ENCODE measurements around the gene ORC6. TPM values are rescaled to one million over a fixed set of nuclear protein-coding genes. Genes with fewer than 3 reads are reported as not detected.

Gene ORC6
- polyA plus RNA-seq, 4 donors = 16.4 to 23.6 (median 21.0) TPM

- no peak for DNase-seq (ENCODE audit: low read depth in 4 of 4, low spot score in 3 of 4)
Measured at GRCh38 chr16:46696957-46697356, 7.5 kb downstream of the ORC6 start.

- no peak for DNase-seq (ENCODE audit: low read depth in 4 of 4, low spot score in 3 of 4)
Measured at GRCh38 chr16:46700048-46700447, 10.6 kb downstream of the ORC6 start.

GRCh38 chr16:46701615-46702014, 12.2 kb downstream of the ORC6 start:
- no peak for DNase-seq (ENCODE audit: low read depth in 4 of 4, low spot score in 3 of 4)

- DNase-seq (ENCODE audit: low read depth in 4 of 4, low spot score in 3 of 4) = no peak
Measured at GRCh38 chr16:46702030-46702429, 12.6 kb downstream of the ORC6 start.

GRCh38 chr16:46706642-46707041, 17.2 kb downstream of the ORC6 start:
- no peak for DNase-seq (ENCODE audit: low read depth in 4 of 4, low spot score in 3 of 4)

DNA sequence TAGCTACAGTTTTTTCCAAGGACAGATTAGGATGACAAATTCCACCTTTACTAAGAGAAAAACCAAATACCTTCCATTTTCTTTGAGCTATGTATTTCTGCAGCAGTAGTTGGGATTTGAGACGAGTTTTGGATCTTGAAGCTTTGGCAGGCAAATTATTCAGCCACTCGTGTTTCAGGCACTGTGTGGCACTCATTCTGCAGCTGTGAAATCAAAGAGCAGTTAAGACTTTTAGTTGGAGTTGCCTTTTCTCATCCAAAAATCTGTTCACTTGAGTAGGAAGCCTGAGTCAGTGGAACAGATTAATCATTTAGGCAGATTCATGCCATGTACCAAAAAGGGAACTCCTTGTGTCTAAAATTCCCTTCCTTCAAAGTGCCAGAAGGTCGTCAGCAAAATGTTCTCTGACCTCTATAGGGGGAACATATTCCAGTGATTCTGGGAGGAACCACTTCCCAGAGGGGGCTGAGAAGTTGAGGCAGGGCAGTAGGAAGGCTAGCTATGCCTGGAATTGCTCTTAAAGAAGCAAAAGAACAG, 20.1 kb downstream of the ORC6 start:
- no peak for DNase-seq (ENCODE audit: low read depth in 4 of 4, low spot score in 3 of 4)

GRCh38 chr16:46711106-46712058, 21.9 kb downstream of the ORC6 start:
- DNase-seq (ENCODE audit: low read depth in 4 of 4, low spot score in 3 of 4) = no peak

GRCh38 chr16:46712911-46713310, 23.5 kb downstream of the ORC6 start:
- DNase-seq (ENCODE audit: low read depth in 4 of 4, low spot score in 3 of 4) = no peak

GRCh38 chr16:46713634-46714033, 24.2 kb downstream of the ORC6 start:
- DNase-seq (ENCODE audit: low read depth in 4 of 4, low spot score in 3 of 4) = no peak

- no peak for DNase-seq (ENCODE audit: low read depth in 4 of 4, low spot score in 3 of 4)
Measured at GRCh38 chr16:46714797-46715591, 25.5 kb downstream of the ORC6 start.

GRCh38 chr16:46715769-46716305, 26.4 kb downstream of the ORC6 start:
- no peak for DNase-seq (ENCODE audit: low read depth in 4 of 4, low spot score in 3 of 4)

DNA sequence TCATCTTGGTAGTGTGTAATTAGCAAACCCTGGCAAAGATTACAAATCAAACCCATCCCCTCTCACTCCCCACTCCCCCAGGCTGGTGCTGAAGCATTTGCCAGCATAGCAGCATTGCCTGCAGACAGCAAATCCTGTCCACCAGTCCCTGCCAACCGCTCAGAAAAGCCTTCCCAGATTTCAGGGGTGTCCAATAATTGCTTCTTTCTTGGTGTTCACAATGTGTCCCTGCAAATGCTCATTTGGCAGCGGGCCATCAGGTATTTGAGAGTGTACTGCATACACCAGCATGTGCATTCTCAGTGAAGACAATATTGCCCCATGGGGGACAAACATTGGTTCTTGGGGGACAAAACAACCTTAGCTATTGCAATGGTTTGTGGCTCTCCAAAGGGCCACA, 28.2 kb downstream of the ORC6 start:
- DNase-seq (ENCODE audit: low read depth in 4 of 4, low spot score in 3 of 4) = no peak

GRCh38 chr16:46718214-46718613, 28.8 kb downstream of the ORC6 start:
- DNase-seq (ENCODE audit: low read depth in 4 of 4, low spot score in 3 of 4) = no peak

- DNase-seq (ENCODE audit: low read depth in 4 of 4, low spot score in 3 of 4) = no peak
Measured at GRCh38 chr16:46719528-46719927, 30.1 kb downstream of the ORC6 start.

DNA sequence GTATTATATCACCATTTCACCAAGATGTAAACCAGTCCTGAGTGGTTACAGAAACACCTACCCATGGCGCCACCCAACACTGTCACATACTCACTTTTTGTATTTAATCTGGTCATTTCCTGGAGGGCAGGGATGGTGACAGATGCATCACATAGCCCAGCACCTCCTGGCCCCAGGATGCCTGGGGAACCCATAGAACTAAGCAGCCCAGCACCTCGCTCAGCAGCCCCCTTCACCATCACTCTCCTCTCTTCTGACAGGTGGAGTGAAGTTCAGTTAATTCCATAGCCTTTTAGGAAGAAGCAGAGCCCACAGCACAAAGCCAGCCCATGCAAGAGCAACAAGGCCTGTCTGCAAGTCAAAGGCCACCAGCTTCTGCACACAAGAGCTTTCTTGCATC, 31.2 kb downstream of the ORC6 start:
- DNase-seq (ENCODE audit: low read depth in 4 of 4, low spot score in 3 of 4) = no peak

GRCh38 chr16:46721885-46722284, 32.4 kb downstream of the ORC6 start:
- no peak for DNase-seq (ENCODE audit: low read depth in 4 of 4, low spot score in 3 of 4)

DNA sequence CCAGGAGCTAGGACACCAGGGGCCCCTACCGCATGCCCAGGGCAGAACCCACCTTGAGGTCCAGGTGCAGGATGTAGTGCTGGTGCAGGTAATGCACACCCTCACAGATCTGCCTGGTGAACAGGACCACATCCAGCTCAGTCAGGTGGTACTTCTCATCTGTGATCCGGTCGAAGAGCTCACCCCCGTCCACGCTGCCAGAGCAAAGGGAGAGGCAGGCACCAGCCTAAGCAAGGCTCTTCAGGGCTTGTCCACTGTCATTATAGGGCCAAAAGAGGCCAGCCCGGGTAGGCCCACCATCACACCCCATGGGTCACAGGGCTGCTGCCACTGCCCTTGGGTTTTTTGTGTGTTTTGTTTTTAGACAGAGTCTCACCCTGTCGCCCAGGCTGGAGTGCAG, 37.7 kb downstream of the ORC6 start:
- no peak for DNase-seq (ENCODE audit: low read depth in 4 of 4, low spot score in 3 of 4)

- DNase-seq (ENCODE audit: low read depth in 4 of 4, low spot score in 3 of 4) = no peak
Measured at GRCh38 chr16:46727630-46728029, 38.2 kb downstream of the ORC6 start.

DNA sequence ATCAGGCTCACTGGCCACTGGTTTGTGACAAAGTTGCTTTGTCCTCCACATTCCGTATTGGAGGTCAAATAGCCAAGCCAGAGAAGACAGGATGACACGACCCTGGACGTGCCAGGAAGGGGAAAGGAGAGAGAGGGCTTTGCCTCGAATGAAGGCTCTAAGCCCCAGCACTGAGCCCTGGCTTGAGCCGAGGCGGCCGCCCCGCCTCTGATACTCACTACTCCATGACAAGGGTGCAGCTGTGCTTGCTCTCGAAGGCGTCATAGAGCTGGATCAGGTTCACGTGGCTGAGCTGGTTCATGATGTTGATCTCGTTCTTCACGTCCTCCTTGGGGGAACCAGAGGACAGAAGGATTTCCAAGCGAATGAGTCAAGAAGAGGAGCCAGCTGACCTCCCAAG, 39.3 kb downstream of the ORC6 start:
- no peak for DNase-seq (ENCODE audit: low read depth in 4 of 4, low spot score in 3 of 4)

DNA sequence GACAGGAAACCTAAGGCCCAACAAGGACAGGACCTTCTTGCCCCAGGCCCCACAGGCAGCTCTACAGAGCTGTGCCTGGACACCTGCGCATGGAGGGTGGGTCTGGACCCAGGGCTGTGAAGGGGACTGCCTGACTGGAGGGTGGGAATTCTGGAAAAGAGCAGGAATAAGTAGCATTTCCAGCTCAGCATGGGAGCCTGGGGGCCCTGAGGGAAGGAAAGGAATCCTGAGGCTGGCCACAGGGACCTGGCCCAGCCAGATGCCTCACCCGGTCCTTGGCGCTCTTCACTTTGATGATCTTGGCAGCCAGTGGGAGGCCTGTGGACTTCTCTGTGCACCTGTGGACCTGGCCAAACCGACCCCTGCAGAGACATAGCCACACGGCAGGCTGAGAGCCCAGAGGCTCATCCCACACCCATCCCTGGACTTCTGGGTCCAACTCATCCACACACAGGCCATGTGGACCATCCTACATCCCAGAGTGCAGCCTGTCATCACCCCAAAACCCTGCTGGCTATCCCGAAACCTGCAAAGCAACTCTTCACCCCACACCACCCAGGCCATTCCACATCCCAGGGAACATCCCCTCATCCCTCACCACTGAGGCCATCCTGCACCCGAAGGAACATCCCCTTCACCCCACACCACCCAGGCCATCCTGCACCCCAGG, 40.0 kb downstream of the ORC6 start:
- no peak for DNase-seq (ENCODE audit: low read depth in 4 of 4, low spot score in 3 of 4)

- DNase-seq (ENCODE audit: low read depth in 4 of 4, low spot score in 3 of 4) = no peak
Measured at GRCh38 chr16:46730126-46730525, 40.7 kb downstream of the ORC6 start.
